AG09309 (cell line): ENCODE measurements around the gene CCNH.

ENCODE experiments used
- DNase-seq: peaks from one replicate; pipeline ENCODE4 v3.0.0-alpha.2; 2010; ENCODE audit warnings: low read depth
- H3K4me3 ChIP-seq: 2 replicates; pipeline ENCODE4 v1.5.1; 2011; ENCODE audit warnings: mild to moderate bottlenecking, low read depth, low read length, moderate library complexity; ENCODE audit not compliant: control insufficient read depth
- CTCF ChIP-seq: IDR thresholded peaks from 2 replicates; pipeline ENCODE4 v1.5.1; 2011; ENCODE audit warnings: mild to moderate bottlenecking, low read depth, low read length, inconsistent platforms; ENCODE audit not compliant: insufficient read depth, control insufficient read depth; ENCODE audit errors: missing control alignments

Gene CCNH

GRCh38 chr5:87405472-87406155, 7.1 kb downstream of the CCNH start:
- DNase-seq: no peak
- TF ChIP-seq CTCF: no peak

GRCh38 chr5:87404359-87404758, 8.4 kb downstream of the CCNH start:
- no peak for DNase-seq
- no peak for TF ChIP-seq CTCF
- no peak overlapping the region for H3K4me3 ChIP-seq

More at GRCh38 chr5:87405472-87406155, 7.1 kb downstream of the CCNH start:
- H3K4me3 ChIP-seq: no peak overlapping the region

- no peak overlapping the region for H3K4me3 ChIP-seq
- DNase-seq: no peak
- TF ChIP-seq CTCF: no peak
Observed at GRCh38 chr5:87403899-87404298, 8.8 kb downstream of the CCNH start.

- TF ChIP-seq CTCF: no peak
- DNase-seq: no peak
- H3K4me3 ChIP-seq: no peak overlapping the region
Observed at GRCh38 chr5:87403409-87403808, 9.3 kb downstream of the CCNH start.

GRCh38 chr5:87401626-87402025, 11.1 kb downstream of the CCNH start:
- no peak for TF ChIP-seq CTCF
- DNase-seq: no peak

GRCh38 chr5:87400305-87400899, 12.3 kb downstream of the CCNH start:
- no peak overlapping the region for H3K4me3 ChIP-seq
- TF ChIP-seq CTCF: peak; percentile 46
- no peak for DNase-seq

More at GRCh38 chr5:87401626-87402025, 11.1 kb downstream of the CCNH start:
- no peak overlapping the region for H3K4me3 ChIP-seq

- TF ChIP-seq CTCF: no peak
- H3K4me3 ChIP-seq: no peak overlapping the region
- no peak for DNase-seq
Observed at GRCh38 chr5:87399720-87400119, 13.0 kb downstream of the CCNH start.
